Activated CD8-positive, alpha-beta T cell treated with anti-CD3 and anti-CD28 coated beads for 36 hours (primary cell): Measurements from ENCODE around the gene GLT6D1. TPM values are rescaled to one million over a fixed set of nuclear protein-coding genes. Genes with fewer than 3 reads are reported as not detected.

Experiments
- ATAC-seq: fragments of 200-7000 bp; cut with Tn5 transposase; one replicate; pipeline ENCODE4 v1.10.0; 2021; ENCODE audit warnings: mild to moderate bottlenecking, moderate library complexity
- CTCF ChIA-PET: fragments of 350-600 bp; sonication (Branson Sonifier 250); formaldehyde crosslinking; loops from one replicate; lab custom pipeline; 2021; ENCODE audit warnings: antibody characterized with exemption; lab: Charles Lee
- POLR2A ChIA-PET: fragments of 350-600 bp; sonication (Branson Sonifier 250); formaldehyde crosslinking; loops from one replicate; lab custom pipeline; 2021; ENCODE audit warnings: antibody characterized with exemption; lab: Charles Lee
- DNase-seq: peaks from one replicate; pipeline ENCODE4 v3.0.0-alpha.2; 2020
- H3K27ac Mint-ChIP-seq: one replicate; pipeline ENCODE4 v1.8.0; 2021; ENCODE audit warnings: mild to moderate bottlenecking, mixed read lengths
- H3K27me3 Mint-ChIP-seq: one replicate; pipeline ENCODE4 v1.8.0; 2021; ENCODE audit warnings: mixed read lengths
- H3K36me3 Mint-ChIP-seq: one replicate; pipeline ENCODE4 v1.8.0; 2021; ENCODE audit warnings: low read depth, mixed read lengths
- H3K4me1 Mint-ChIP-seq: one replicate; pipeline ENCODE4 v1.8.0; 2021; ENCODE audit warnings: low read depth, mixed read lengths
- H3K4me3 Mint-ChIP-seq: one replicate; pipeline ENCODE4 v1.8.0; 2021; ENCODE audit warnings: mild to moderate bottlenecking, moderate library complexity, mixed read lengths
- H3K9me3 Mint-ChIP-seq: one replicate; pipeline ENCODE4 v1.8.0; 2021; ENCODE audit warnings: mixed read lengths
- intact Hi-C: fragments of 100-400 bp; cut with micrococcal nuclease; formaldehyde crosslinking; loops from one replicate; pipeline ENCODE4 v1.10.0; 2022
- total RNA-seq, 2 experiments: library from RNA; stranded (reverse); gene quantifications; one replicate each; pipeline ENCODE4 v1.2.3, GENCODE V29; 2021
- TF ChIP-seq, protein P1 (sequence below): fragments of 200-600 bp; IDR thresholded peaks from one replicate; pipeline ENCODE4 v1.8.0; 2022; ENCODE audit warnings: antibody characterized with exemption, mild to moderate bottlenecking

The GLT6D1 gene
- total RNA-seq, 2 experiments from 2014 or later = not detected

DNA sequence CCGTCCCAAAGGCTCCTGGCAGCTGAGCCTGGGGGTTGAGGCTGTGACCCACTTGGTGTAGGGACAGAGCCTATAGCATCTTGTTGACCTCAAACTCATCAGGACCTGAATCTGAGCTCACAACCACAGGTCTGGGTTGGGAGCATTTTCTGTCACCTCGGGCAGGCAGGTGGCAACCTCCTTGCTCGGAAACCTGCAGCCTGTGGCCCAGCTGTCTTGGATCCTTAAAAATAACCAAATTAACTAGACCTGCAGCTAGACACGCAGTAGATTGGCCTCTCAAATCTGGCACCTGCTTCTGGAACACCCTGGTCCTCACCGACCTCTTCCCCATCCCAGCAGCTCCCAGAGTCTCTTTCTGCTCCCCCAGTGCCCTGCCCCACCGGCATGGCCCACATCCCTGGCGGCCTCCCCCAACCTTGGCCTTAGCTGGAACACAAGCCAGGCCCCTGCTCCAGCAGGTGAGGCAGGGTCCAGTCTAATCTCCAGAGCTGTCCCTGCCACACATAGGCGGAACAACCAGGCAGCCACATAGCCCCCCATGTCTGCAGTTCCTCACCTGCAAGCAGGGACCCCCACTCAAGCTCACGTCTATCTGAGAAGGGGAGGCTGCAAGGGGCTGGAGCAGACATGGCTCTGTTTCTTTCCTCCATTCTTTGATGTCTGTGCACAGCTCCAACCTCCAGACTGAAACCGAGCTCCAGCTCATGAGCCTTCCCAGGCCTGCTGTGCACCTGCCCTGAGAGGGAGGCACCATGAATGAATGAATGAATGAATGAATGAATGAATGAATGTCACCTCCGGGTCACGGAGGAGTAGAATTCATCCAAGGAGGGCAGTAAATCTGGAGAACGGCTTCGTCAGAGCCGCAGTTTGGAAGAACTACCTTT is 49.5 kb downstream of the GLT6D1 start:
- Mint-ChIP-seq H3K27me3 (peaks cover 4% of the 10 kb centered on the region), H3K4me1 (no peaks in the 10 kb centered on the region), H3K36me3 (no peaks in the 10 kb centered on the region), H3K9me3 (no peaks in the 10 kb centered on the region), H3K4me3 (no peak overlapping the region), H3K27ac (no peak overlapping the region)
- CTCF ChIA-PET = interaction anchor here (0.9 kb wide), 1 partner anchor 11 kb away, joined by 3 read pairs; no protein-coding TSS in a partner anchor
- DNase-seq (no peak), ATAC-seq (no peak)
- intact Hi-C loops = no loop called here
- TF ChIP-seq, protein P1, sequence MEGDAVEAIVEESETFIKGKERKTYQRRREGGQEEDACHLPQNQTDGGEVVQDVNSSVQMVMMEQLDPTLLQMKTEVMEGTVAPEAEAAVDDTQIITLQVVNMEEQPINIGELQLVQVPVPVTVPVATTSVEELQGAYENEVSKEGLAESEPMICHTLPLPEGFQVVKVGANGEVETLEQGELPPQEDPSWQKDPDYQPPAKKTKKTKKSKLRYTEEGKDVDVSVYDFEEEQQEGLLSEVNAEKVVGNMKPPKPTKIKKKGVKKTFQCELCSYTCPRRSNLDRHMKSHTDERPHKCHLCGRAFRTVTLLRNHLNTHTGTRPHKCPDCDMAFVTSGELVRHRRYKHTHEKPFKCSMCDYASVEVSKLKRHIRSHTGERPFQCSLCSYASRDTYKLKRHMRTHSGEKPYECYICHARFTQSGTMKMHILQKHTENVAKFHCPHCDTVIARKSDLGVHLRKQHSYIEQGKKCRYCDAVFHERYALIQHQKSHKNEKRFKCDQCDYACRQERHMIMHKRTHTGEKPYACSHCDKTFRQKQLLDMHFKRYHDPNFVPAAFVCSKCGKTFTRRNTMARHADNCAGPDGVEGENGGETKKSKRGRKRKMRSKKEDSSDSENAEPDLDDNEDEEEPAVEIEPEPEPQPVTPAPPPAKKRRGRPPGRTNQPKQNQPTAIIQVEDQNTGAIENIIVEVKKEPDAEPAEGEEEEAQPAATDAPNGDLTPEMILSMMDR = no peak
- POLR2A ChIA-PET = no interaction called here

DNA sequence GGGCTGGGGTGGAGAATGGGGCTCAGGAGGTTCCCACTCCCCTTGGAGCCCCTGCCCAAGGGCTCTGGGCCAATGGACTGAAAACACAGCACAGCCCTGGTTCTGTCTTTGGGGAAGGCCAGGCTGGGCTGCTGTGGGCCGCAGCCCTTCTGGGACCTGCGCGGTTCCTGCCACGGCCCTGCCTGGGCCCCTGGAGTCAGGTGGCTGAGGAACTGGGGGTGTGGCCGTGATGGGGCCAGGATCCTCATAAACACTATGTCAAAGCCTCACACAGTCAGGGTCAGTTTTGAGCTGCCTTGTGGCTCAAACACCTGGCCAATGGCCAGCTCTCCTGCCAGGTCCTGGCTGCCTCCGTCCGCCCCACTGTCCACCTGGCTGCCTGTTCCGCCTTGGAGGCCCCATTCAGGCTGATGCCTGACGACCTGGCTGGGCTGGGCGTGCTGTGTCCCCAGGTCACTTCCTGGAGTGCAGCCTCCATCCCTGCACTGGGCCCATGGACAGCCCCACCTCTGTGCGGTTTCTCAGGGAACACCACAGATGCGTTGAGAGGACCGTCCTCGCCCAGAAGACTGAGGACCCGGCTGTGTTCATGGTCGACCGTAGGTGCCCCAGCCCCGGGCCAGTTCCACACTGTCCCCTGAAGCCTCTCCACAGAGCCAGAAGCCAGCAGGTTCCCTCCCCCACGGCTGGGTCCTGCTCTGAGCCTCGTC is 50.3 kb downstream of the GLT6D1 start:
- no peaks in the 10 kb centered on the region for H3K4me1 Mint-ChIP-seq
- no peak overlapping the region for H3K27ac Mint-ChIP-seq
- ChIA-PET POLR2A (no interaction called here), CTCF (interaction anchor here (0.9 kb wide), 1 partner anchor 12 kb away, joined by 3 read pairs; no protein-coding TSS in a partner anchor)
- no peak overlapping the region for H3K4me3 Mint-ChIP-seq
- H3K27me3 Mint-ChIP-seq = peaks cover 4% of the 10 kb centered on the region
- no peaks in the 10 kb centered on the region for H3K9me3 Mint-ChIP-seq
- intact Hi-C loops = no loop called here
- ATAC-seq (no peak), DNase-seq (no peak)
- H3K36me3 Mint-ChIP-seq = no peaks in the 10 kb centered on the region
- TF ChIP-seq, protein P1 = no peak

DNA sequence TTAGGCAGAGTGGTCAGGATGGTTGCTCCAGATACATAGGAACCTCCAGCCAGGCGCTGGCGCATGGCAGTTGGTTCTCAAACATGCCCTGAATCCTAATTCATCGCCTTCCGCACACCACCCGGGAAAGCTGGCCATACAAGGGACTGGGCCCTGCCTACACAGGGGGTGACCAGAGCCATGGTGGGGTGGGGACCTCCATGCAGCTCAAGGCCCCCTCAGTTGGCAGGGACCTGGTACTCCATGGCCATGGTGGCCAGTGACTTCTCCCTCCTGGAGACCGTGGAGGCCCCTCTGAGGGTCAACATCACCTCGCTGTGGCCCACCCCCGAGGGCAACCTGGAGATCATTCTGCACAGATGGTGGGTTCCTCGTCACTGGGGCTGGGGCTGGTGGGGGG is 51.0 kb downstream of the GLT6D1 start:
- CTCF ChIA-PET = no interaction called here
- H3K27ac Mint-ChIP-seq = no peak overlapping the region
- H3K4me1 Mint-ChIP-seq = no peaks in the 10 kb centered on the region
- no peak overlapping the region for H3K4me3 Mint-ChIP-seq
- H3K9me3 Mint-ChIP-seq = no peaks in the 10 kb centered on the region
- no peak for DNase-seq
- POLR2A ChIA-PET = no interaction called here
- ATAC-seq = no peak
- intact Hi-C loops = no loop called here
- H3K36me3 Mint-ChIP-seq = no peaks in the 10 kb centered on the region
- peaks cover 4% of the 10 kb centered on the region for H3K27me3 Mint-ChIP-seq
- TF ChIP-seq, protein P1 = no peak

DNA sequence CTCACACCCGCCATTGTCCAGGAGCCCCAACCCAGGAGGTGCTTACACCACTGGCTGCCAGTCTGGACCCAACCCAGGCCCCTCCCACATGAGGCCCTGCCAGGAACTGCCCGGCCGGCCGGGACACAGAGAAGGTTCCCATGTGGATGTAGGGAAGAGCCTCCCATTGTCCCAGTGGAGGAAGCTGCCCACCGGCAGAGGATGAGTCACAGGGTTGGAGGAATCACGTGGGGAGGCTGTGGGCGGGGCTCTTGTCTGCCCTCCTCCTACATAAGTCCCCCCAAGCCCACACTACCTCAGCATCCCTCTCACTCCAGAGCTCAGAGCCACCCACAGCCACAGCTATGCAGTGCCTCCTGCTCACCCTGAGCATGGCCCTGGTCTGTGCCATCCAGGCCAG is 51.7 kb downstream of the GLT6D1 start:
- Mint-ChIP-seq H3K36me3 (no peaks in the 10 kb centered on the region), H3K27me3 (peaks cover 3% of the 10 kb centered on the region), H3K4me3 (no peak overlapping the region), H3K9me3 (no peaks in the 10 kb centered on the region), H3K27ac (no peak overlapping the region), H3K4me1 (no peaks in the 10 kb centered on the region)
- intact Hi-C loops = no loop called here
- ATAC-seq = no peak
- CTCF ChIA-PET = no interaction called here
- POLR2A ChIA-PET = no interaction called here
- TF ChIP-seq, protein P1 = no peak
- DNase-seq = no peak
